HG03097 (cell line): ENCODE measurements around the gene CCSER1.

Experiments
- ATAC-seq: cut with Tn5 transposase; IDR thresholded peaks from one replicate; pipeline ENCODE4 v1.9.1; 2021; ENCODE audit not compliant: unreplicated experiment, low FRiP score

The CCSER1 gene

DNA sequence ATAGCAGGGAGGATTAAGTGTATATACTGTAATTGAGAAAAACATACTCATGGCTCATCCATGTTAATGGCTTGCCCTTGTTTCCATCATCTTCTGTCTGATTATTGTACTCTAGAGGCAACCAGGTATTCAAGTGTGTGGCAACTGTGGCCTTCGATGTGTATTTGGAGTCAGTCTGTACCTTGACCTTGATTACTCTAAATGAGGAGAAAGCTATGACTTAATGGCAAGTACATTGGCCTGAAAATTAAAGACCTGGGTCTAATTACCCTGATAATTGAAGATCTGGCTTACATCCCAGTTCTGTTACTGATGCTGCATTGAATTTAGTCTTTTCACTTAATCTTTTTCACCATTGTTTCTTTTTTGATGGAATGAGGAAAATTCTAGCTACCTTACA, 409.2 kb downstream of the CCSER1 start:
- no peak for ATAC-seq

DNA sequence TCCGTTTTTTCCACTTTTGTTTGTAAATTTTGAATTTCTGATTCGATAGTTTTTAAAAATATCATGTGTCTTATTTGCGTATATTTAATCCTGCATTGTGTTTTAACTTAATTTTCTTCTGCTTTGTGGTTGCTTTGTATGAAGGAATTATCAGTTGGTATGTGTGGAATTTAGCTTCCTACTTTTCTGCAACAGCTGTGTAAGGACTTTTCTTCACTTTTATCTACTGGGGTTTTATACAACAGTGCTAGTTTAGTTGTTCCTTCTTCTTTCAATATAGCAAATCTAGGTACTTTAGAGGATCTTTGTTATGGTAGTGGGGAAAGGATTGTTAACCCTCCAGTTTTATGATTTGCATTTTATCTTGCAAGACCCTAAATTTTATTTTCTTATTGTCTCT, 410.3 kb downstream of the CCSER1 start:
- ATAC-seq: no peak

DNA sequence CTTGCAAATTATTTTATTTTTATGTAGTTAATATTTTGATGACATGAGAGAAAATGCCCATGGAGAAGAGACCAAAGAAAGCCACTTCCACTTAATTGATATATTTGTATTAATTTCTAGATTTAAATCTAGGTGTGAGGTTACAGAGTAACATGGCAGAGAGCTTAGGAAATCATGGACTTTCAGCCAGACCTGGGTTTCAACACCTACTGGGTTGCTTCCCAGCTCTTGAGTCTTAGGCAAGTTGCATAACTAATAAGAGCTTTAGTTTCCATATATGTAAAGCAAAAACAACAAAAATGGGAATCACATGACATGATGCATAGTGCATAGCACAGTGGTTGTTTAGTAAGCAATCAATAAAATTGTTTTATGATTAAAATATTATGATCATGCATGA, 413.3 kb downstream of the CCSER1 start:
- ATAC-seq: no peak

DNA sequence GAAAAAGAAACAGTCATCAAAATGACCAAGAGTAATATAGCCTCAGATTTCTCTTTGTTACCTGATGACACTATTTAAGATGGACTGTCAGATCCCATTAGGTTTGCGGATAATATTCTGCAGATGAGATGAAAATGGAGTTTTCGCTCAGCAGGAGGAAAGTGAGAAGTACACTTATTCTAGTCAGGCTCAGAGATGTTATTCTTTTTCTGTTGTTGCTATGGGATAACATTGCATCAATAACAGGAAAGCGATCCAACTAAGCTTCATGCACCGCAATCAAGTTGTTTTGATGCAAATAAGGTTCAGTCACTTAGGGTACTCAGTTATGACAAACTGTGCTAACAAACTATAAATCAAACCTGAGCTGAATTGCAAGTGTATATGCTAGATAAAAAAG, 415.0 kb downstream of the CCSER1 start:
- ATAC-seq: no peak

DNA sequence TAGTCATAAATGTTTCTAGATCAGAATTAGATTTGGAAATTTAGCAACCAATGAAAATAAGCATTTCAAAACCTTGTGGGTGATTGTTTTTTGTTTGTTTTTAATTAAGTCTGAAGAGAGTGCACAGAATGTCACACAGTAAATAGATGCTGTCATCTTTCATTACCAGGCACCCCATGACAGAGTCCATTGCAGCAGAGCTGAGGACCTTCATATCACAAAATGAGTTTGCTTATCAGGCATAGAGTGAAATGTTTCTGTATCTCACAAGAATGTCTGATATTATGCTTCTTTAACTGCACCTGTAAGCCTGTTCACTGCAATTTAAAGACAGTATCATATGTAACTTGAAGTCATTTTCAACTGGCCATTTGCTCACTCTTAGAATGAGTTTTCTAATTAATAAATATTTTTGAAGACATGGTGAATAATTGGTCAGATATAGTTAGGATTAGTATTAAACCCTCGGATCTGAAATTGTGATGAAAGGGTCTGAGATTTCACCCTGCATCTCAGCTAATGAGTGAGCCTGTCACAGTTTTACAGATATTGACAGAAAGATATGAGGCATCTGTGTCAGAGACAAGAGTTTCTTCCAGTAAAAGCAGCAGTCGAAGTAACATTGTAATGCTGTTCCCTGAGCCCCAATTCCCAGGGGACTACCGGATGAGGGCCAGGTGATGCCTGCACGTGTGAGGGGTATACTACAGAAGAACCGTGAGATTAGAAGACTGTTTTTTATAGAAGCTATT, 416.4 kb downstream of the CCSER1 start:
- ATAC-seq: no peak

DNA sequence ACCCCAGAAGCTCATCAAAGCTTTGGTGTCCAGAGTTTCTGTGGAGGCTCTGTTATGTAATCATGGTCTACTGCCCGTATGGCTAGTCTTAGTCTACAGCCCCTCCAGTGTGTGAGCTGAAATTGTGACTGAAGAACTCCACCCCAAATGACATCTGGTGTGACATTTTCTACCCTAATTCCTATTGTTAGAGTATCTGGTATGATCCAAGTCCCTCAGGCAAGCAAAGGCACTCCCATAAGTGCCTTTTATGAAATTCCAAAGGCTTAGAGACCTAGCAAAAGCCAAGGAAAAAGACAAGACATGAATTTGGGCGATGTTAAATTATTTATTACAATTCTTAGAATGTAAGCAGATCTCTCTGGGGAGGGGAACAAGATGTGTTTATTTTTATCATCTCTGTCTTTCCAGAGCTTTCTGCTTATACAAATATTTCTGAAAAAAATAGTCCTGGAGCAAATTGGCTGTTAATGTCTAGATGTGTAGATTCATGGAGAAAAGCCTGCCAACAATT, 417.4 kb downstream of the CCSER1 start:
- ATAC-seq: no peak

DNA sequence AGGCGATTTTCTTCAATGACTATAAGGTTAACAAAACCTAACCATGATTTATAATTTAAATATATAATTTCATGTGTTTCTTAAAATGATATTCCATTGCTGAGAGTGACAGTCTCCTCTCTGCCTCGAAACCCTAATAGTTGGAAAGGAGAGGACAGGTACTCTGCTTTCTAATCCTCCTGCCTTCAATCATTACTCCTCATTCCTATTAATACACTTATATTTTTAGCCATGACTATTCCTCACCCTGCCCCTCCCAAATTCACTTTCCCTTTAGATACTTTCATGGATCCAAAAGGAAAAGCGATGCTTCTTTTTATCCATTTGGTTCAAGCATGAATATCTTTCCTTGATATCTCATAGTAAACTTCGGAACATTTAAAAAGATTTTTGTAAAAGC, 418.2 kb downstream of the CCSER1 start:
- ATAC-seq: no peak

DNA sequence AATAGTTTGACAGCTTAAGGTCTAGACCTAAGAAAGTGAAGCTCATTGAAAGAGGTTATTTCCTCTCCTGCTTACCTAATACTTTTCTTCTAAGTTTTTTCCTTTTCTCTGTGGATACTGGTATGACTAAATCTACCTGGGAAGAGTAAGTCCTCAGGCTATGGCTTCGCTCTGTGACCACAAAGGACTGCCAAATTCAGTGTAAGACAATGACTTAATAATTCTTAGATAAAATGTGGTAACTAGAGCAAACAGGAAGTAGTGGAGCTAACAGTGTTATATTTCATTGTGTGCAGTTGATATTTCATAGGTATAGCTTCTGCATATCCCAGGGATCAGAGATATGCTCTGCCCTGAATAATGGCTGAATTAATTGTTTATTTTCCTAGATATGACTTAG, 418.9 kb downstream of the CCSER1 start:
- ATAC-seq: no peak

DNA sequence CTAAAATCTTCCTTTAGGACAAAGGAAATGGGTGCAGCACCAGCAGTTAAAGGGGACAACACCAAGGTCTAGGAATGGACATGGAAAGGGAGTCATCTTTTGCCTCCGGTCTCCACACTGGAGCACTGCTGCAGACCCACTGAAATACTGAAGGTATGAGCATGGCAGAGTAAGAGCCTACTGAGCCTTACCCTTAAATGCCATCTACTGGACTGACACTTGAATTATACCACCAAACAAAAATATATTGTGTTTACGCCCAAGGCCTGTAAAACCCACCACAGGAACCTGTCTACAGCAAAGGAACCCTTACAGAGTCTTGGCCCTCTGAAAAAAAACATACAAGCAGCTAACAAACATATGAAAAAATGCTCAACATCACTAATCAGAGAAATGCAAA, 443.4 kb downstream of the CCSER1 start:
- no peak for ATAC-seq

DNA sequence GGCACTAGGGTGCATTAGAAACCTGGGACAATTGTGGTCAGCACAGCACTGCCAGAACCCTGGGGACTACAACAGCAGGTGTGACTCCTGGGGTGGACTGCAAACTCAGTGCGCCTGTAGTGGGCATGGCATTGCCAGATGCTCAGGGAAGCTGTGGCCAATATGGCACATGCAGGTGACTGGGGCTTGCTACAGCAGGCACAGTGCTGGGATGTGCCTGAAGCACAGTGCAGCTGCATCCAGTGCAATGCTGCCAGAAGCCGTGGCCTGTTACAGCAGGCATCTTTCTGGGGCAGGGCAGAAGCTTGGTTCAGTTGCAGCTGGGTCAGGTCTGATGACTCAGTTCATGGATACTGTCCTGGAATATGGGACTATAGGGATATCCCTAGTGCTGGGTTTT, 445.8 kb downstream of the CCSER1 start:
- ATAC-seq: no peak

DNA sequence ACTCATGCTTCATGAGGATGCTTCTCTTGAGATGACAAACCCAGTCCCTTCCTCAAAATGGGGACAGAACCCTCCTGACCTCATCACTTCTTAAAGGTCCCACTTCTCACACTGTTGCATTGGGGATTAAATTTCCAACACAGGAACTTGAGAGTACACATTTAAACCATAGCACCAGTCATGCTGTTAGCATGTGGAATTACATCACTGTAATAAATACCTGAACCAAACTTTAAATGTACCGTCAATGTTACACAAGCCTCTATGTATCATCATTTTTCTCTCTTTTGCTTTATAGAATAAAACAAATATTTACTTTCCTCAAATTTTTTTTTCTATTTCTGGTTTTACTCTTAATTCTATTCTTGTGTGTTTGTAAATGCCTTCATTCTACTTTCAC, 448.2 kb downstream of the CCSER1 start:
- no peak for ATAC-seq

DNA sequence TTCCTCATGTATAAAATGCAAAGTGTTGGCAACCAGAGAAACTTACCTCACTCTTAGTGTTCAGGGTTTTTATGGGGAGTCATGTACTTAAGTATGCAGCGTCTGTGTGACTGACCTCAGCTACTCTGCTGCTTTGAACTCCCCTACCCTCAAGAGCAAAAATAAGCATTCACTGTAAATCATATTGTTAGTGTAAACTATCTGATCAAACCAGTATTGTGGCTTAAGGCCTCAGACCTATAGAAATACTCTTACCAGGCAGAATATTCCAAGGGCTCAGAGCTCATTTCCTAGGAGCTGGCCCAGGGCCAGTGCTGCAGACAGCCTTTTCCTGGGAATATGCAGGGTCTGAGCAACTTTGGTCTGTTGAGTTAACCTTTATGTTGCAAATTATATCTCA, 453.1 kb downstream of the CCSER1 start:
- no peak for ATAC-seq

DNA sequence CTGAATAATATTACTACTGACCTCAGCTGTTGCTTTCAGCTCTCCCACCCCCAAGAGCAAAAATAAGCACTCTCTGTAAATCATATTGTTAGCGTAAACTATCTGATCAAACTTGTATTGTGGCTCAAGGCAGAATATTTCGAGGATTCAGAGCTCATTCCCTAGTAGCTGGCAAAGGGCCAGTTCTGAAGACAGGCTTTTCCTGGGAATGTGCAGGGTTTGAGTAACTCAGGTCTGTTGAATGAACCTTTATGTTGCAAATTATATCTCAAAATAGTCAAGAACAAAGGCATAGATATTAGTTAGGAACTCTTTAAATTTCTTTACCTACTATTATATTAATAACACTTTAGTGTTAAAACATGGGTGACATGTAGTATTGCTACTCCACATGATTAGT, 454.9 kb downstream of the CCSER1 start:
- ATAC-seq: no peak

DNA sequence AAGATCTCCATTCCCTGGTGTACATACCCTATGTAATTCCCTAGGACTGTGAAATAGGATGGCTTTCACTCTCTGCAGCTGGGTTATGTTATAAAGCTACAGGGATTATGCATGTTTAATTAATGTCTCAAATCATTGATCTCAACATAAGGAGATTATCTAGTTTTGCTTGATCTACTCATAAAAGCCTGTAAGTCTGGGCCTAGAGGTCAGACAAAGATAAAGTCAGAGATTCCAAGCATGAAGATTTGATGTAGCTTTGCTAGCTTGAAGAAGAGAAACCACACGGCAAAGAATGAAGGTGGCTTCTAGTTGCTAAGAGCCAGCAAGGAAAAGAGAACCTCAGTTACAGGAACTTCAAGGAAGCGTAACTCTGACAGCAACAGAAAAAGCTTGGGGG, 456.9 kb downstream of the CCSER1 start:
- ATAC-seq: no peak

DNA sequence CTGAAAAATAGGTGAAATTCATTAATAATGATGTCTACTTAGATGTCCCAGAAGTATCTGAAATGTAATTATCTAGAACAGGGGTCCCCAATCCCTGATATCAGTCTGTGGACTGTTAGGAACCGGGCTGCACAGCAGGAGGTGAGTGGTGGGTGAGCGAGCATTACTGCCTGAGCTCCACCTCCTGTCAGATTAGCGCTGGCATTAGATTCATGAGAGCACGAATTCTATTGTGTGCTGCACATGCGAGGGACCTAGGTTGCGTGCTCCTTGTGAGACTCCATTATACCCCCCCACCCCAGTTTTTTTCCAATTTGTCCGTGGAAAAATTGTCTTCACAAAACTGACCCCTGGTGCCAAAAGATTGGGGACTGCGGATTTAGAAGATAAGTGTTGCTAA, 458.8 kb downstream of the CCSER1 start:
- no peak for ATAC-seq

DNA sequence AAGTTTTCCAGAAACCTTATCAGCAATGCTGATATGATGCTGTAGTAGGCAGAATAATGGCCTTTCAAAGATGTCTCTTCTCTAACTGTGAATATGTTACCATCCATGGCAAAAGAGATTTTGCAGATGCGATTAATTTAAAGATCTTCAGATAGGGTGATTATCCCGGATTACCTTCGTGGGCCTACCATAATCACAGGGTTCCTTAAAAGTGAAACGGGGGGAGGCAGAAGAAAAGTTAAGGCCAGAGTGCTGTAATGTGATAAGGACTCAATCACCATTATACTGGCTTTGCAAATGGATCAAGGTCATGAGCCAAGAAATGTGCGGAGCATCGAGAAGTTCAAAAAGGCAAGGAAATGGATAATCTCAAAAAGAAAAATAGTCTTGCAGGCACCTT, 459.6 kb downstream of the CCSER1 start:
- ATAC-seq: no peak

DNA sequence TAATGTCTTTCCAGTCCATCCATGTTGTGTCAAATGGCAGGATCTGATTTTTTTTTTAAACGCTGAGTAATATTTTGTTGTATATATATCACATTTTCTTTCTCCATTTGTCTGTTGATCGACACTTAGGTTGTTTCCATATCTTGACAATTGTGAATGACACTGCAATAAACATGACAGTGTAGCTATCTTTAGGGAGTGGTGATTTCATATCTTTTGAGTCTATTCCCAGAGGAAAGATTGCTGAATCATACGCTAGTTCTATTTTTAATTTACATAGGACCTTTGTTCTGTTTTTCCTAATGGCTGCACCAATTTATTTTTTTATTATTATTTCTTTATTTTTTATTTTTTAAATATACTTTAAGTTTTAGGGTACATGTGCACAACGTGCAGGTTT, 470.7 kb downstream of the CCSER1 start:
- no peak for ATAC-seq

DNA sequence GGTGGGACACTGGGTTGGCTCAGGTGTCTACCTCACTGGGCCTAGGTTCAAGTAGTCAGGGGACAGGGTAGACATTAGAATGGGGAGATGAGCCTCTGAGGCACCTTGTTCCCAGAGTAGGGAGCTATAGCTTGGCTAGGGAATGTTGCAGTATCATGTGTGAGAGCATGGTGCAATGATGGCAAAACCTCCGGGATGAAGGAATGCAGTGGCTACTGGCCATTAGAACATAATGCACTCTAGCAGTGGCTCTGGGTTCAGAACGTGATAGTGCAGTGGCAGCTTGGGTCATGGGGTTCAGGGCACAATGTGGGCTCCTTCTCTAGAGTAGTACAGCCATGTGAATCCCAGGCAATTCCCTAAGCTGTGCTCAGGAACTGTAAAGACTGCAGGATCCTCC, 471.5 kb downstream of the CCSER1 start:
- ATAC-seq: no peak

DNA sequence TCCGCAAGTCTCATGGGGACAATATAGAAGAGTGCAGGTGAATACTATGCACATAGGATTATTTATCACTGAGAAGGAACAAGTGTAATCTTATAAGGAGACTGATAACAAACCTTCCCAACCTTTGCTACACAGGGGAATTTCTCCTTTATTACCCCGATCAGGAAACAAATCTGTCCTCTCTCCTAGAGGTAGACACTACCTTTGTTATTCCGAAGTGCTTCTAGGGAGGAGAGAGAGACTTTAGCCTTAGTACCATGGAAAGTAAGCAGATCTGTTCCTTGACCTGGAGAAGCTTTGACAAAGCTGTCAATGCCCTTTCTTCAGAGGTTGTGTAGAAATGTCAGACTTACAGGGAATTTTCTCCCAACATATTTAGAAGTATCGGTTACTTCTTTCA, 475.5 kb downstream of the CCSER1 start:
- no peak for ATAC-seq

DNA sequence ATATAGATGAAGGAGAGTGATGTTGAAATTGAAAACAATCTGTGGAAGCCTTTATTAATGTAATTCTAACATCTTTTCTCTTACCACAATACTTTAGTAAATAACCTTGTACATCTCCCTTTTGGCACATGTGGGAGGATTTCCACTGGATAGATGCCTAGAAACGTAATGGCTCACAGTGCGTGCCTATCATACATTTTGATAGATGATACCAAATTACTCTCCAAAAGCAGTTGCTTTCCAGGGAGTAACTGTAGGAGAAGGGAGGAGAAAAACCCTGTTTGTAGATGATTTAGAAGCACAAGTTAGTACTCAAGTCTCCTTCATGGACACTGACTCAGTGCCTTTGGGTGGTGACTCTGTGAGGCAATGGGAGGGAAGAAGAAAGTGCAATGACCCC, 476.3 kb downstream of the CCSER1 start:
- no peak for ATAC-seq

DNA sequence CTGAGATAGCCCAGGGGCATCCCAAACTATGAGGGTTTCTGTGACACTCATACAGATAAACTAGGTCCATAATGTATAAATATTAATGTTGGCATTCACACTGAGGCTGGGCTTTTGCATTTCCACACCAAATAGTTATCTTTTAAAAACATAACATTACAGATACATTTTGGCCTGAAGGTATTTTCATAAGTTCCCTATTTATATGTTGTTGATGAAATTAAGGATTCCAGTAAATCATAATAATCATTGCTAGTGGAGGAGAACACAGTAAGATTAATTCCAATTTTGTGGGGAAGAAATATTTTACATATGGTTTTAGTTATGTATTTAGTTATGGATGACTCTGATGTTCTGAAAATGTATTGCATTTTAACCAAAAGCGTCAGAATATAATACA, 479.6 kb downstream of the CCSER1 start:
- no peak for ATAC-seq

DNA sequence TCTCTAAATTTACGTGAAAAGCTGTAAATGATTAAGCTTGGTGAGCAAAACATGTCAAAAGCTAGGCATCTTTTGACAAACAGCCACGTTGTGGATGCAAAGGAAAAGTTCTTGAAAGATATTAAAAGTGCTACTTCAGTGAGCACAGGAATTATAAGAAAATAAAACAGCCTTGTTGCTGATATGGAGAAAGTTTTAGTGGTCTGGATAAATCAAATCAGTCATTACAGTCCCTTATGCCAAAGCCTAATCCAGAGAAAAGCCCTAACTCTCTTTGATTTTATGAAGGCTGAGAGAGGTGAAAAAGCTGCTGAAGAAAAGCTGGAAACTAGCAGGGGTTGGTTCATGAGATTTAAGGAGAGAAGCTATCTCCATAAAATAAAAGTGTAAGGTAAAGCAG, 487.2 kb downstream of the CCSER1 start:
- no peak for ATAC-seq

DNA sequence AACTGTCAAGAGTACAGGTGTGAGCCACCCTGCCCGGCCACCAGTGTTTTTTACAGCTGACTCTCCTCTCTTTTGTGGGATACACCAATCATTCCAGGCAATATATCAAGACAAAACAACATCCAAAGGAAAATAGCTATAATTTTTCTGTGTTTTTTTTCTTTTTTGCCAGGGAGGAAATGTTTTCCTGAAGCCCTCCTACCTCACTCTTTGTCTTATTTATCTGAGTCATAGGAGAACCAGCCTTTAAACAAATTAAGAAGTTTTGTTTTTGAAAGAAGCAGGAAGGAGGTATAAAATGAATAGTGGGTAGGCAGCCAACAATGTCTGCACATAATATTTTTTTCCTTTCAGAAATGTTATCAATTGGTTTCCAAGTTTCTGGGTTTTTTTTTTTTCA, 493.9 kb downstream of the CCSER1 start:
- ATAC-seq: no peak
